Uterus (tissue), 2 donors: Measurements from ENCODE around the gene UNC119.

Experiments used
- POLR2A ChIP-seq, 2 donors: fragments of 450-650 bp; IDR thresholded peaks; one replicate each; pipeline ENCODE4 v1.6.1; 2016; ENCODE audit warnings: antibody characterized with exemption in 2 of 2, mild to moderate bottlenecking in 1 of 2, moderate library complexity in 1 of 2
- TF ChIP-seq, protein P1 (sequence below), 4 experiments: fragments of 200-600 bp in 2 of 4; fragments of 450-650 bp in 2 of 4; sonication (generic) in 2 of 4; IDR thresholded peaks; one replicate each; pipeline ENCODE4 v1.5.1; 2016 to 2019; ENCODE audit warnings: antibody characterized with exemption in 4 of 4, mild to moderate bottlenecking in 2 of 4, moderate library complexity in 1 of 4

DNA sequence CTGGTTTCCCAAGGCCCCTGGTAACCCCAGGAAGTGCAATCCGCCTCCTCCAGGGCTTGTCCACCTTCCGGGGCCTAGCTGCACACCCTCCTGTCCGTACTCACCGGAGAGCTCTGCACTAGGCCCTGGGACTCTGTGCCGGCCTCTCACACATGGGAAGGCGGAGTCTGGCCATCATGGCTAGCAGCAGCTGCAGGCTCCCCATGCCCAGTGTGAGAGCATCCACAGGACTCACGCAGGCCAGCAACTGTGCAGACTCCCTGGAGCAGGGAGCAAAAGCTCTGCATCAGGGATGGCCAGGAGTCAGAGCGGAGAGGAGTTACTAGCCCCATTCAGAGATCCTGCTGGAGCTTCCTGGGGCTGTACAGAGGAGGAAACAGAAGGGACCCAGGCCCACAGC, 26.0 kb downstream of the UNC119 start:
- no peak for TF ChIP-seq POLR2A (IDR thresholded peaks at IDR 0.05)
- TF ChIP-seq, protein P1, sequence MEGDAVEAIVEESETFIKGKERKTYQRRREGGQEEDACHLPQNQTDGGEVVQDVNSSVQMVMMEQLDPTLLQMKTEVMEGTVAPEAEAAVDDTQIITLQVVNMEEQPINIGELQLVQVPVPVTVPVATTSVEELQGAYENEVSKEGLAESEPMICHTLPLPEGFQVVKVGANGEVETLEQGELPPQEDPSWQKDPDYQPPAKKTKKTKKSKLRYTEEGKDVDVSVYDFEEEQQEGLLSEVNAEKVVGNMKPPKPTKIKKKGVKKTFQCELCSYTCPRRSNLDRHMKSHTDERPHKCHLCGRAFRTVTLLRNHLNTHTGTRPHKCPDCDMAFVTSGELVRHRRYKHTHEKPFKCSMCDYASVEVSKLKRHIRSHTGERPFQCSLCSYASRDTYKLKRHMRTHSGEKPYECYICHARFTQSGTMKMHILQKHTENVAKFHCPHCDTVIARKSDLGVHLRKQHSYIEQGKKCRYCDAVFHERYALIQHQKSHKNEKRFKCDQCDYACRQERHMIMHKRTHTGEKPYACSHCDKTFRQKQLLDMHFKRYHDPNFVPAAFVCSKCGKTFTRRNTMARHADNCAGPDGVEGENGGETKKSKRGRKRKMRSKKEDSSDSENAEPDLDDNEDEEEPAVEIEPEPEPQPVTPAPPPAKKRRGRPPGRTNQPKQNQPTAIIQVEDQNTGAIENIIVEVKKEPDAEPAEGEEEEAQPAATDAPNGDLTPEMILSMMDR (IDR thresholded peaks at IDR 0.05): no peak
